Smooth muscle cell (in vitro differentiated cells): ENCODE results near the gene CEP78. TPM values are rescaled to one million over a fixed set of nuclear protein-coding genes. Genes with fewer than 3 reads are reported as not detected.
"Not testable (repeated sequence)": the region's sequence is repeated elsewhere in the genome, so short reads cannot be mapped to it uniquely, and the experiment has no call there.

ENCODE experiments used
- DNase-seq: peaks from one replicate; lab custom pipeline; 2025; ENCODE audit not compliant: unreplicated experiment; lab: John Stamatoyannopoulos, UW
- H2AFZ ChIP-seq: fragments of 200-600 bp; sonication (generic); 2 replicates; pipeline ENCODE4 v1.6.0; 2016; ENCODE audit warnings: antibody characterized with exemption, low read depth, mild to moderate bottlenecking
- H3F3A ChIP-seq: fragments of 200-600 bp; sonication (generic); 2 replicates; pipeline ENCODE4 v1.6.0; 2017; ENCODE audit warnings: antibody characterized with exemption, low read depth
- H3K27ac ChIP-seq: fragments of 200-600 bp; sonication (generic); 2 replicates; pipeline ENCODE4 v1.5.1; 2016; ENCODE audit warnings: low read depth, mild to moderate bottlenecking
- H3K27me3 ChIP-seq: fragments of 200-600 bp; sonication (generic); 2 replicates; pipeline ENCODE4 v1.6.1; 2016; ENCODE audit warnings: low read depth, mild to moderate bottlenecking
- H3K36me3 ChIP-seq: fragments of 200-600 bp; sonication (generic); 2 replicates; pipeline ENCODE4 v1.5.1; 2016; ENCODE audit warnings: low read depth
- H3K4me1 ChIP-seq: fragments of 200-600 bp; sonication (generic); 2 replicates; pipeline ENCODE4 v1.5.1; 2016; ENCODE audit warnings: low read depth
- H3K4me2 ChIP-seq: fragments of 200-600 bp; sonication (generic); 2 replicates; pipeline ENCODE4 v1.6.0; 2016; ENCODE audit warnings: mild to moderate bottlenecking
- H3K4me3 ChIP-seq: fragments of 200-600 bp; sonication (generic); 2 replicates; pipeline ENCODE4 v1.5.1; 2016; ENCODE audit warnings: mild to moderate bottlenecking
- H3K79me2 ChIP-seq: fragments of 200-600 bp; sonication (generic); 2 replicates; pipeline ENCODE4 v1.6.0; 2016; ENCODE audit warnings: low read depth, mild to moderate bottlenecking
- H3K9ac ChIP-seq: fragments of 200-600 bp; sonication (generic); 2 replicates; pipeline ENCODE4 v1.6.0; 2016; ENCODE audit warnings: low read depth
- H3K9me3 ChIP-seq: fragments of 200-600 bp; sonication (generic); replicated peaks from 2 replicates; pipeline ENCODE4 v1.5.1; 2016; ENCODE audit warnings: low read depth
- H4K20me1 ChIP-seq: fragments of 200-600 bp; sonication (generic); 2 replicates; pipeline ENCODE4 v1.6.0; 2016; ENCODE audit warnings: low read depth
- CTCF ChIP-seq: fragments of 200-600 bp; sonication (generic); IDR thresholded peaks from 2 replicates; pipeline ENCODE4 v1.5.1; 2017; ENCODE audit warnings: borderline replicate concordance, mild to moderate bottlenecking, antibody characterized with exemption; ENCODE audit not compliant: insufficient read depth, poor library complexity, severe bottlenecking
- WGBS: methylation state at CpG from one replicate; pipeline ENCODE4 v1.1.7; 2016; ENCODE audit warnings: low lambda C conversion rate; 5-methylcytosine and 5-hydroxymethylcytosine counted together
- polyA plus RNA-seq: library from polyadenylated mRNA; unstranded; fragments of >200 nt; fragmentation: Nextera tagmentation; extraction: Ambion mirVana; gene quantifications from 2 replicates; pipeline ENCODE4 v1.2.1, GENCODE V29; 2016
- total RNA-seq: library from RNA; depleted of rRNA; stranded (reverse); fragments of >200 nt; gene quantifications from 2 replicates; pipeline ENCODE4 v1.2.3, GENCODE V29; 2014

CEP78 gene
- total and polyA plus RNA-seq, 2 experiments from 2014 or later, result 8.2 to 25.4 TPM

- H4K20me1 ChIP-seq, result no peaks in the 10 kb centered on the region
- H3K4me1 ChIP-seq, result peaks cover 17% of the 10 kb centered on the region
- H3K36me3 ChIP-seq, result no peaks in the 10 kb centered on the region
- no peaks in the 10 kb centered on the region for H3K79me2 ChIP-seq
- H3K9ac ChIP-seq, result no peak overlapping the region
- no peaks in the 10 kb centered on the region for H3F3A ChIP-seq
- no peaks in the 10 kb centered on the region for H3K9me3 ChIP-seq
- DNase-seq, result no peak
- H2AFZ ChIP-seq, result no peak overlapping the region
- H3K27ac ChIP-seq, result no peak overlapping the region
- 93% methylated on average over 5 of the region's 5 CpGs for WGBS
- H3K27me3 ChIP-seq, result no peaks in the 10 kb centered on the region
- no peak overlapping the region for H3K4me2 ChIP-seq
- no peak overlapping the region for H3K4me3 ChIP-seq
- TF ChIP-seq CTCF, result no peak
These were observed 46.9 kb upstream of the CEP78 start for GRCh38 chr9:78189001-78189400.

- Histone ChIP-seq H3K4me1 (peaks cover 17% of the 10 kb centered on the region), H3K27me3 (no peaks in the 10 kb centered on the region), H3K79me2 (no peaks in the 10 kb centered on the region), H3F3A (no peaks in the 10 kb centered on the region), H2AFZ (no peak overlapping the region), H4K20me1 (no peaks in the 10 kb centered on the region), H3K36me3 (no peaks in the 10 kb centered on the region), H3K27ac (no peak overlapping the region), H3K9ac (no peak overlapping the region), H3K4me3 (no peak overlapping the region), H3K9me3 (no peaks in the 10 kb centered on the region), H3K4me2 (no peak overlapping the region)
- 84% methylated on average over 5 of the region's 5 CpGs for WGBS
- no peak for TF ChIP-seq CTCF
- no peak for DNase-seq
These were observed 46.4 kb upstream of the CEP78 start for GRCh38 chr9:78189461-78189860.

- no peak overlapping the region for H3K9ac ChIP-seq
- H3F3A ChIP-seq, result no peaks in the 10 kb centered on the region
- no peak overlapping the region for H3K4me3 ChIP-seq
- no peak for DNase-seq
- H3K9me3 ChIP-seq, result no peaks in the 10 kb centered on the region
- H3K4me1 ChIP-seq, result peaks cover 17% of the 10 kb centered on the region
- no peak overlapping the region for H3K27ac ChIP-seq
- no peaks in the 10 kb centered on the region for H3K79me2 ChIP-seq
- H3K36me3 ChIP-seq, result no peaks in the 10 kb centered on the region
- H2AFZ ChIP-seq, result no peak overlapping the region
- no peak overlapping the region for H3K4me2 ChIP-seq
- no peaks in the 10 kb centered on the region for H4K20me1 ChIP-seq
- no peaks in the 10 kb centered on the region for H3K27me3 ChIP-seq
- no peak for TF ChIP-seq CTCF
These were observed 43.9 kb upstream of the CEP78 start for GRCh38 chr9:78191931-78192330.

- H3K36me3 ChIP-seq, result no peaks in the 10 kb centered on the region
- no peaks in the 10 kb centered on the region for H3K27me3 ChIP-seq
- no peaks in the 10 kb centered on the region for H3K9me3 ChIP-seq
- H4K20me1 ChIP-seq, result no peaks in the 10 kb centered on the region
- H3K4me1 ChIP-seq, result no peaks in the 10 kb centered on the region
- no peak for DNase-seq
- WGBS, result 96% methylated on average over 1 of the region's 1 CpG
- no peak overlapping the region for H3K27ac ChIP-seq
- no peaks in the 10 kb centered on the region for H3F3A ChIP-seq
- no peak overlapping the region for H2AFZ ChIP-seq
- H3K4me2 ChIP-seq, result no peak overlapping the region
- no peak for TF ChIP-seq CTCF
- H3K9ac ChIP-seq, result no peak overlapping the region
- no peak overlapping the region for H3K4me3 ChIP-seq
- H3K79me2 ChIP-seq, result no peaks in the 10 kb centered on the region
These were observed 39.6 kb upstream of the CEP78 start for GRCh38 chr9:78196258-78196657.

- H3K9me3 ChIP-seq, H3K27me3 ChIP-seq, H3K4me3 ChIP-seq, DNase-seq, H3K79me2 ChIP-seq, H3F3A ChIP-seq, H4K20me1 ChIP-seq, H3K36me3 ChIP-seq, H3K9ac ChIP-seq, H3K27ac ChIP-seq, H2AFZ ChIP-seq, H3K4me1 ChIP-seq: not testable (repeated sequence)
- WGBS, result 61% methylated on average over 16 of the region's 16 CpGs
- peak overlapping the region; percentile 17 for H3K4me2 ChIP-seq
These were observed 34.6 kb upstream of the CEP78 start for GRCh38 chr9:78201158-78201777.
